ENCODE results near the gene DIP2C. TPM values are rescaled to one million over a fixed set of nuclear protein-coding genes. Genes with fewer than 3 reads are reported as not detected.

DIP2C gene
- total RNA-seq, 1 donor from 2014 or later = 0.53 TPM

DNA sequence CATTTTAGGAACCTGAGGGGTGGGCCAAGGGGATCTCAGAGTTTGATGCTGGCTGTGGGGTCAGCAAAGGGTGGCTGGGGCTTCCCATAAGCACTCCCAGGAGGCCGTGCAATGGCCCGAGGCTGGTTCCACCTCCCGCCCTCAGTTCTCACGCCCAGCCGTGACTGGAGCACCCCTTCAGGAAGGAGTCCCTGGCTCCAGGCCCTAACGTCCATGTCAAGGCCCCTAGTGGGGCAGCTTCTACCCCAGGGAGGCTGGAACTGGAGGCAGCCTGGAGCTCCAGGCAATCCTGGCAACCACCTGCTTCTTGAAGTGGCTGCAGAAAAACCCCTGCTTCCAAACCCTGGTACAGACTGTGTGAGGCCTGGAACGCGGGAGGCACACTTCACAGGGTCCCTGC is 165.5 kb downstream of the DIP2C start:
- TF ChIP-seq, protein P1, sequence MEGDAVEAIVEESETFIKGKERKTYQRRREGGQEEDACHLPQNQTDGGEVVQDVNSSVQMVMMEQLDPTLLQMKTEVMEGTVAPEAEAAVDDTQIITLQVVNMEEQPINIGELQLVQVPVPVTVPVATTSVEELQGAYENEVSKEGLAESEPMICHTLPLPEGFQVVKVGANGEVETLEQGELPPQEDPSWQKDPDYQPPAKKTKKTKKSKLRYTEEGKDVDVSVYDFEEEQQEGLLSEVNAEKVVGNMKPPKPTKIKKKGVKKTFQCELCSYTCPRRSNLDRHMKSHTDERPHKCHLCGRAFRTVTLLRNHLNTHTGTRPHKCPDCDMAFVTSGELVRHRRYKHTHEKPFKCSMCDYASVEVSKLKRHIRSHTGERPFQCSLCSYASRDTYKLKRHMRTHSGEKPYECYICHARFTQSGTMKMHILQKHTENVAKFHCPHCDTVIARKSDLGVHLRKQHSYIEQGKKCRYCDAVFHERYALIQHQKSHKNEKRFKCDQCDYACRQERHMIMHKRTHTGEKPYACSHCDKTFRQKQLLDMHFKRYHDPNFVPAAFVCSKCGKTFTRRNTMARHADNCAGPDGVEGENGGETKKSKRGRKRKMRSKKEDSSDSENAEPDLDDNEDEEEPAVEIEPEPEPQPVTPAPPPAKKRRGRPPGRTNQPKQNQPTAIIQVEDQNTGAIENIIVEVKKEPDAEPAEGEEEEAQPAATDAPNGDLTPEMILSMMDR (IDR thresholded peaks at IDR 0.05; ENCODE audit: insufficient read depth, low read length, severe bottlenecking) = no peak
- H3K36me3 ChIP-seq (ENCODE audit: control insufficient read depth, insufficient read depth, low read length) = no peaks in the 10 kb centered on the region
- no peak for DNase-seq (ENCODE audit: low read depth)
- FAIRE-seq = no peak
- no peak overlapping the region for H3K4me3 ChIP-seq (ENCODE audit: low read depth, low read length)
- no peaks in the 10 kb centered on the region for H3K27me3 ChIP-seq (ENCODE audit: control insufficient read depth, insufficient read depth, low read length)

DNA sequence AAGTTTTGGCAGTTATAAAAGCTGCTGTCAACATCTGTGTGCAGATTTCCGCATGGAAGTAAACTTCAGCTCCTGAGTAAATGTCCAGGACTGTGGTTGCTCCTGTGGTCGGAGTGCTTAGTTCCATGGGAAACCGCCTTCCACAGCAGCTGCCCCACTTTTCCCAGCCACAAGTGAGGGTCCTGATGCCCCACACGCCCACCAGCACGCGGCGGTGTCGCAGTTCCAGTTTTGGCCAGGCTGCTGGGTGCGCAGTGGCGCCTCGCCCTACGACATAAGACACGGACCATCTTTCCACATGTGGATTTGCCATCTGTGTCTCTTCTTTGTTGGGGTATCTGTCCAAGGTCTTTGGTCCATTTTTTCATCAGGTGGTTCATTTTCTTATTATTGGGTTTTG is 167.1 kb downstream of the DIP2C start:
- Histone ChIP-seq H3K27me3 (ENCODE audit: control insufficient read depth, insufficient read depth, low read length) (no peaks in the 10 kb centered on the region), H3K36me3 (ENCODE audit: control insufficient read depth, insufficient read depth, low read length) (no peaks in the 10 kb centered on the region), H3K4me3 (ENCODE audit: low read depth, low read length) (no peak overlapping the region)
- DNase-seq (ENCODE audit: low read depth) (no peak), FAIRE-seq (no peak)
- TF ChIP-seq, protein P1 (IDR thresholded peaks at IDR 0.05; ENCODE audit: insufficient read depth, low read length, severe bottlenecking) = no peak

- Histone ChIP-seq H3K27me3 (ENCODE audit: control insufficient read depth, insufficient read depth, low read length) (no peaks in the 10 kb centered on the region), H3K4me3 (ENCODE audit: low read depth, low read length) (no peak overlapping the region), H3K36me3 (ENCODE audit: control insufficient read depth, insufficient read depth, low read length) (no peaks in the 10 kb centered on the region)
- DNase-seq (ENCODE audit: low read depth) = no peak
- TF ChIP-seq, protein P1 (IDR thresholded peaks at IDR 0.05; ENCODE audit: insufficient read depth, low read length, severe bottlenecking) = no peak
- no peak for FAIRE-seq
Measured at GRCh38 chr10:521261-522250, 167.9 kb downstream of the DIP2C start.

DNA sequence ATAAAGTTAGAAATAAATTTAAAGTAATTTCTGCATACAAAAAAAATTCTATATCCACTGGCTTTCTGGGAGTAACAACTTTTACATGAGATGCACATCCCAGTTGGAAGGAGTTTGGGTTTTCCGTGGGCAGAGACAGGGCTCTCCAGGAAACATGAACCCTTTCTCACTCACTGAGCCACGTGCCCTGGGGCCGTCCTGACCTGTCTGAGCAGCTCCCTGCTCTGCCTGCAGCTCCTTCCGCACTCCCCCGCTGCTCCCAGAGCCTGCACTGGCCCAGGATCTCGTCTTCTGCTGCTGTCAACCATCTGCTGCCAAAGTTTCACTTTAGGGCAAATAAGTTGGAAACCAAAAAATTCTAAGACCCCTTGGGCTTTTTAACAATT is 169.1 kb downstream of the DIP2C start:
- FAIRE-seq = no peak
- H3K4me3 ChIP-seq (ENCODE audit: low read depth, low read length) = no peak overlapping the region
- TF ChIP-seq, protein P1 (IDR thresholded peaks at IDR 0.05; ENCODE audit: insufficient read depth, low read length, severe bottlenecking) = no peak
- H3K27me3 ChIP-seq (ENCODE audit: control insufficient read depth, insufficient read depth, low read length) = no peaks in the 10 kb centered on the region
- no peaks in the 10 kb centered on the region for H3K36me3 ChIP-seq (ENCODE audit: control insufficient read depth, insufficient read depth, low read length)
- peak; percentile 79 for DNase-seq (ENCODE audit: low read depth)

GRCh38 chr10:519716-520401 is 169.6 kb downstream of the DIP2C start:
- H3K4me3 ChIP-seq (ENCODE audit: low read depth, low read length) = no peak overlapping the region
- no peaks in the 10 kb centered on the region for H3K36me3 ChIP-seq (ENCODE audit: control insufficient read depth, insufficient read depth, low read length)
- TF ChIP-seq, protein P1 (IDR thresholded peaks at IDR 0.05; ENCODE audit: insufficient read depth, low read length, severe bottlenecking) = no peak
- DNase-seq (ENCODE audit: low read depth) (no peak), FAIRE-seq (no peak)
- no peaks in the 10 kb centered on the region for H3K27me3 ChIP-seq (ENCODE audit: control insufficient read depth, insufficient read depth, low read length)

Data from bronchial epithelial cell (primary cell).